ENCODE results near the gene PRAMEF13. TPM values are rescaled to one million over a fixed set of nuclear protein-coding genes. Genes with fewer than 3 reads are reported as not detected.
"Not testable (repeated sequence)": the region's sequence is repeated elsewhere in the genome, so short reads cannot be mapped to it uniquely, and the experiment has no call there.

PRAMEF13 gene
- total and polyA plus RNA-seq, 10 of the 15 experiments (the other 5 are each of a cell fraction or from before 2014, with no cell fraction given): not detected

DNA sequence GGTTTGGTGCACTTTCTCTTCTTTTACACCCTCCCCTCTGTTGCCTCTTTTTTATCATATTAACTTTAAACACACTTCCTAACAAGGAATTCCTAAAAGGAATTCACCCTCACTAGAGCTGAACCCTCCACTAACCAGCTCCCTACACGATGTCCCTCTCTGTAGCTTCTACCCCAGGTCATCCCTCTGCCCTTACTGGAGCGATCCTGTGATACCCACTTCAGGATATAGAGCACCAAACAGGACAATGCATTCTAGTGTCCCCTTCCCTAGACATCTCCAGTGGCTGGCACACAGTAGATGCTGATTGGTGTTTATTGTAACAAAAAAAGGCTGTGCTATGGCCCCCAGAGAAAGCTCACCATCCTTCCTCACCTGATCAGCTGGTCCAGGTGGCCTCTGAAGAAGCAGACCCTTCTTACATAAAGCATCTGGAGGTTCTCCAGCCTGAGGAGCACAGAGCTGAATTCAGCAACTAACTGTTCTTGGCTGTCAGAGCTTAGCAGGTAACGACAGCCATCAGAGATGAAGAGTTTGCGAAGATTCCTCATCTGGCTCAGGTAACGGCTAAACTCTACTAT lies 23.4 kb upstream of the PRAMEF13 start:
- no peaks in the 10 kb centered on the region for H3K9me3 ChIP-seq (replicated peaks; ENCODE audit: control insufficient read depth, insufficient read depth, low read length)
- intact Hi-C loops (cut with micrococcal nuclease; ENCODE audit: unreplicated experiment) (no loop called here), in situ Hi-C loops (cut with MboI) (loop anchor here (25.0 kb wide), 2 partner anchors 412 to 687 kb away; no protein-coding TSS in a partner anchor)
- no peaks in the 10 kb centered on the region; a peak in 1 of 4 replicates for H3K27me3 ChIP-seq (replicated peaks in 1 of 2; ENCODE audit: control insufficient read depth in 2 of 2, insufficient read depth in 2 of 2, low read length in 1 of 2)
- no peak overlapping the region for H3K27ac ChIP-seq (ENCODE audit: control insufficient read depth, insufficient read depth)
- CTCF ChIA-PET: interaction anchor here (0.6 to 0.8 kb wide), 2 partner anchors 9 to 146 kb away, joined by 3 to 4 read pairs; no protein-coding TSS in a partner anchor
- WGBS (ENCODE audit: insufficient coverage, insufficient replicate concordance, low lambda C conversion rate, missing lambda C conversion rate): 27% methylated on average over 5 of the region's 5 CpGs
- no peak overlapping the region for H2AFZ ChIP-seq (ENCODE audit: control insufficient read depth, low read depth, low read length)
- H3K9ac ChIP-seq (ENCODE audit: control insufficient read depth, insufficient read depth, low read length): no peak overlapping the region
- H3K79me2 ChIP-seq (ENCODE audit: control insufficient read depth, insufficient read depth, low read length): no peaks in the 10 kb centered on the region
- RAD21 ChIA-PET (ENCODE audit: unreplicated experiment): no interaction called here
- BruUV-seq (replicated peaks): no TSS peak
- TF ChIP-seq, protein P1, sequence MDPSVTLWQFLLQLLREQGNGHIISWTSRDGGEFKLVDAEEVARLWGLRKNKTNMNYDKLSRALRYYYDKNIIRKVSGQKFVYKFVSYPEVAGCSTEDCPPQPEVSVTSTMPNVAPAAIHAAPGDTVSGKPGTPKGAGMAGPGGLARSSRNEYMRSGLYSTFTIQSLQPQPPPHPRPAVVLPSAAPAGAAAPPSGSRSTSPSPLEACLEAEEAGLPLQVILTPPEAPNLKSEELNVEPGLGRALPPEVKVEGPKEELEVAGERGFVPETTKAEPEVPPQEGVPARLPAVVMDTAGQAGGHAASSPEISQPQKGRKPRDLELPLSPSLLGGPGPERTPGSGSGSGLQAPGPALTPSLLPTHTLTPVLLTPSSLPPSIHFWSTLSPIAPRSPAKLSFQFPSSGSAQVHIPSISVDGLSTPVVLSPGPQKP (IDR thresholded peaks at IDR 0.05; ENCODE audit: low read depth, low read length): no peak
- TF ChIP-seq TCF12 (IDR thresholded peaks at IDR 0.05; ENCODE audit: low read depth, low read length): no peak
- no peak for TF ChIP-seq SPI1 (IDR thresholded peaks at IDR 0.05; ENCODE audit: borderline replicate concordance, insufficient read depth, low read depth, low read length)
- no peak for TF ChIP-seq HDAC2 (IDR thresholded peaks at IDR 0.05)
- no peak for TF ChIP-seq CEBPB (IDR thresholded peaks at IDR 0.05; ENCODE audit: borderline replicate concordance in 1 of 2, low read depth in 2 of 2, low read length in 2 of 2)
- TF ChIP-seq MEF2B (IDR thresholded peaks at IDR 0.05; ENCODE audit: partially characterized antibody, poor library complexity, severe bottlenecking): no peak
- TF ChIP-seq FOS (IDR thresholded peaks at IDR 0.05; ENCODE audit: borderline replicate concordance, extremely low read depth, insufficient read length): no peak
- TF ChIP-seq BACH1 (IDR thresholded peaks at IDR 0.05; ENCODE audit: borderline replicate concordance): no peak
- H3K4me3 ChIP-seq: no peak overlapping the region
- no peaks in the 10 kb centered on the region for H4K20me1 ChIP-seq (ENCODE audit: control insufficient read depth, insufficient read depth)
- H3K36me3 ChIP-seq (ENCODE audit: control insufficient read depth in 2 of 2, insufficient read depth in 2 of 2, low read length in 1 of 2): no peaks in the 10 kb centered on the region
- no peak for ATAC-seq
- no peak for FAIRE-seq
- no peaks in the 10 kb centered on the region for H3K4me1 ChIP-seq (ENCODE audit: control insufficient read depth, insufficient read depth, low read length)
- POLR2A ChIA-PET: no interaction called here
- no peak overlapping the region for H3K4me2 ChIP-seq (ENCODE audit: control insufficient read depth, insufficient read depth)
- SMC1A ChIA-PET (ENCODE audit: uncharacterized antibody, unreplicated experiment): no interaction called here
- DNase-seq (ENCODE audit: low read depth, low spot score): no peak

DNA sequence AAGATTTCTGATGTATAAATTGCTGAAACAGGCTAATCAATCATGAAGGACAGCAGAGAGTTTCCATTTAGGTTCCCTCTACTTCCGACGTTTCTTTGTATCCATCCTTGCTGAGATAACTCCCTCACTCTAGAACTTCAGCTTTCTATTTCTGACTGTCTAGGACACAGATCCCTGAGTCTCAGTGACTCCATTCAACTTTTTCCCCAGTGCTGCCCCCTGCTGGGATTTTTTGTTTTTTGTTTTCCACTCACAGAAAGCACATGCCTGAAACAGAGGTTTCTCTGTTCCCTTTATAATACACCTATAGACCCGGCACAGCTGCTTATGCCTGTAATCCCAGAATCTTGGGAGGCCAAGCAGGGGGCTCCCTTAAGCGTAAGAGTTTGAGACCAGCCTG lies 21.6 kb upstream of the PRAMEF13 start:
- CTCF ChIA-PET; BruUV-seq (replicated peaks); H3K4me1 ChIP-seq (ENCODE audit: control insufficient read depth, insufficient read depth, low read length); SMC1A ChIA-PET (ENCODE audit: uncharacterized antibody, unreplicated experiment); intact Hi-C loops (cut with micrococcal nuclease; ENCODE audit: unreplicated experiment); H3K9ac ChIP-seq (ENCODE audit: control insufficient read depth, insufficient read depth, low read length); H3K36me3 ChIP-seq (ENCODE audit: control insufficient read depth in 2 of 2, insufficient read depth in 2 of 2, low read length in 1 of 2); POLR2A ChIA-PET; H3K9me3 ChIP-seq (replicated peaks; ENCODE audit: control insufficient read depth, insufficient read depth, low read length); H4K20me1 ChIP-seq (ENCODE audit: control insufficient read depth, insufficient read depth); H3K27me3 ChIP-seq (replicated peaks in 1 of 2; ENCODE audit: control insufficient read depth in 2 of 2, insufficient read depth in 2 of 2, low read length in 1 of 2); H2AFZ ChIP-seq (ENCODE audit: control insufficient read depth, low read depth, low read length); DNase-seq (ENCODE audit: low read depth, low spot score); H3K79me2 ChIP-seq (ENCODE audit: control insufficient read depth, insufficient read depth, low read length); H3K27ac ChIP-seq (ENCODE audit: control insufficient read depth, insufficient read depth); in situ Hi-C loops (cut with MboI); FAIRE-seq; RAD21 ChIA-PET (ENCODE audit: unreplicated experiment); H3K4me2 ChIP-seq (ENCODE audit: control insufficient read depth, insufficient read depth); H3K4me3 ChIP-seq: not testable (repeated sequence)
- ATAC-seq: peak; percentile 43; the same call in 1 of the 3 replicates
- WGBS (ENCODE audit: insufficient coverage, insufficient replicate concordance, low lambda C conversion rate, missing lambda C conversion rate): no CpG with 5 or more reads among the region's 4 CpGs

DNA sequence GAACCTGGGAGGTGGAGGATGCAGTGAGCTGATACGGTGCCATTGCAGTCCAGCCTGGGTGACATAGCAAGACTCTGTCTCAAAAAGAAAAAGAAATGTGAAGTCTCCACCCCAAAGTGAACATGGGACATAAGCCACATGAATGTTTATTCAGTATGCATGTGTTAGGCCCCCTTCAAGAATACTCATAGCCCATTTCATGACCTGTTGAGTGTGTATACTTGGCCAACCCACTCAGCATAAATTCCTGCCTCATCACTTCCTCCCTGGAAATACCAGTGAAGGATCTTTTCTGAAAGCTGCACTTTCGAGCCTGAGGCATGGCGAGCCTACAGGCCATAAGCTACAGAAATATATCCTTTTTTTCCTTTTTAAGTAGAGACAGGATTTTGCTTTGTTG lies 18.0 kb upstream of the PRAMEF13 start:
- intact Hi-C loops (cut with micrococcal nuclease; ENCODE audit: unreplicated experiment); H3K4me3 ChIP-seq; H2AFZ ChIP-seq (ENCODE audit: control insufficient read depth, low read depth, low read length); ATAC-seq; SMC1A ChIA-PET (ENCODE audit: uncharacterized antibody, unreplicated experiment); H3K36me3 ChIP-seq (ENCODE audit: control insufficient read depth in 2 of 2, insufficient read depth in 2 of 2, low read length in 1 of 2); FAIRE-seq; H3K4me2 ChIP-seq (ENCODE audit: control insufficient read depth, insufficient read depth); H3K9me3 ChIP-seq (replicated peaks; ENCODE audit: control insufficient read depth, insufficient read depth, low read length); H4K20me1 ChIP-seq (ENCODE audit: control insufficient read depth, insufficient read depth); H3K9ac ChIP-seq (ENCODE audit: control insufficient read depth, insufficient read depth, low read length); H3K27me3 ChIP-seq (replicated peaks in 1 of 2; ENCODE audit: control insufficient read depth in 2 of 2, insufficient read depth in 2 of 2, low read length in 1 of 2); DNase-seq (ENCODE audit: low read depth, low spot score); H3K27ac ChIP-seq (ENCODE audit: control insufficient read depth, insufficient read depth); BruUV-seq (replicated peaks); H3K4me1 ChIP-seq (ENCODE audit: control insufficient read depth, insufficient read depth, low read length); in situ Hi-C loops (cut with MboI); CTCF ChIA-PET; POLR2A ChIA-PET; RAD21 ChIA-PET (ENCODE audit: unreplicated experiment); H3K79me2 ChIP-seq (ENCODE audit: control insufficient read depth, insufficient read depth, low read length): not testable (repeated sequence)
- no CpG with 5 or more reads among the region's 3 CpGs for WGBS (ENCODE audit: insufficient coverage, insufficient replicate concordance, low lambda C conversion rate, missing lambda C conversion rate)
